ENCODE results near the gene SAMD1. TPM values are rescaled to one million over a fixed set of nuclear protein-coding genes. Genes with fewer than 3 reads are reported as not detected.

SAMD1 gene
- total and polyA plus RNA-seq, 2 of the 13 experiments (the other 11 are each of a cell fraction or from before 2014, with no cell fraction given) = 17.5 to 45.0 TPM

DNA sequence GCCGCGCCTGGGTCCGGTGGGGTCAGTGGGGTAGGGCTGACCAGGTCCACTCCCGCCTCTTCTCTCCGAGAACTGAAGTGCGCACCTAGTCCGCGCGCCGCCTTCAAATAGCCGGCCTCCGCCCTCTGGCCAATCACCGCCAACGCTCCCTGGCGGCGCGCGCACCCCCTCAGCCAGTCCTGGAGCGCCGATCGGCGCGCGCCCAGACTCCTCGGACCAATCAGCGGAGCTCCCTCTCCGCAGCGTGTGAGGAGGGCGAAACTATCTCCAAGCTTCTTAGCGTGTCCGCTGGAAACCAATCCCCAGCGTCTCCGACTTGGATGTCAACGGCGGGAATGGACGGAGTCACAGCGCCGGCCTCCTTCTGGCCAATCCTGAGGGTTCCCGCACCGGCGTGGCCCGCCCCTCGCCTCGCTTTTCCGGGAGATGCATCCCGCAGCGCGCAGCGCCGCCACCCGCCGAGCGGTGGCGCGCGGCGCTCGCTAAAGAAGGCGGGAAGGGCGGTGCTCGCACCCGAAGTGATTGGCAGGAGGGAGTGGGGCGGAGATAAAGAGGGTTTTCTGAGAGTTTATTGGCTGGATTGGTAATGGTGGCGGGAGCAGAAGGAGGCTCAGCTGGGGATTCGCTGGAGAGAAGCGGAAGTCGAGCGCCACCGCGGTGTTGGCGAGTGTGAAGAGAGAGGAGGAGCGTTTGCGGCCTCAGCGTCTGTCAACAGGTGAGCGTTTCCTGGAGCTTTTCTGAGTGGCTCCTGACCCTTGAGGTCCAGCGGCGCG is 46.1 kb upstream of the SAMD1 start, which contains the start of gene ASF1B (continued):
- TF ChIP-seq, protein P1, sequence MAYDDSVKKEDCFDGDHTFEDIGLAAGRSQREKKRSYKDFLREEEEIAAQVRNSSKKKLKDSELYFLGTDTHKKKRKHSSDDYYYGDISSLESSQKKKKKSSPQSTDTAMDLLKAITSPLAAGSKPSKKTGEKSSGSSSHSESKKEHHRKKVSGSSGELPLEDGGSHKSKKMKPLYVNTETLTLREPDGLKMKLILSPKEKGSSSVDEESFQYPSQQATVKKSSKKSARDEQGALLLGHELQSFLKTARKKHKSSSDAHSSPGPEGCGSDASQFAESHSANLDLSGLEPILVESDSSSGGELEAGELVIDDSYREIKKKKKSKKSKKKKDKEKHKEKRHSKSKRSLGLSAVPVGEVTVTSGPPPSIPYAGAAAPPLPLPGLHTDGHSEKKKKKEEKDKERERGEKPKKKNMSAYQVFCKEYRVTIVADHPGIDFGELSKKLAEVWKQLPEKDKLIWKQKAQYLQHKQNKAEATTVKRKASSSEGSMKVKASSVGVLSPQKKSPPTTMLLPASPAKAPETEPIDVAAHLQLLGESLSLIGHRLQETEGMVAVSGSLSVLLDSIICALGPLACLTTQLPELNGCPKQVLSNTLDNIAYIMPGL (CRISPR knock-in tag; IDR thresholded peaks at IDR 0.05; ENCODE audit: borderline replicate concordance in 1 of 2, low read depth in 1 of 2) = peak; percentile 65 to 83; a peak in 2 of 4 replicates
- TF ChIP-seq, protein P2, sequence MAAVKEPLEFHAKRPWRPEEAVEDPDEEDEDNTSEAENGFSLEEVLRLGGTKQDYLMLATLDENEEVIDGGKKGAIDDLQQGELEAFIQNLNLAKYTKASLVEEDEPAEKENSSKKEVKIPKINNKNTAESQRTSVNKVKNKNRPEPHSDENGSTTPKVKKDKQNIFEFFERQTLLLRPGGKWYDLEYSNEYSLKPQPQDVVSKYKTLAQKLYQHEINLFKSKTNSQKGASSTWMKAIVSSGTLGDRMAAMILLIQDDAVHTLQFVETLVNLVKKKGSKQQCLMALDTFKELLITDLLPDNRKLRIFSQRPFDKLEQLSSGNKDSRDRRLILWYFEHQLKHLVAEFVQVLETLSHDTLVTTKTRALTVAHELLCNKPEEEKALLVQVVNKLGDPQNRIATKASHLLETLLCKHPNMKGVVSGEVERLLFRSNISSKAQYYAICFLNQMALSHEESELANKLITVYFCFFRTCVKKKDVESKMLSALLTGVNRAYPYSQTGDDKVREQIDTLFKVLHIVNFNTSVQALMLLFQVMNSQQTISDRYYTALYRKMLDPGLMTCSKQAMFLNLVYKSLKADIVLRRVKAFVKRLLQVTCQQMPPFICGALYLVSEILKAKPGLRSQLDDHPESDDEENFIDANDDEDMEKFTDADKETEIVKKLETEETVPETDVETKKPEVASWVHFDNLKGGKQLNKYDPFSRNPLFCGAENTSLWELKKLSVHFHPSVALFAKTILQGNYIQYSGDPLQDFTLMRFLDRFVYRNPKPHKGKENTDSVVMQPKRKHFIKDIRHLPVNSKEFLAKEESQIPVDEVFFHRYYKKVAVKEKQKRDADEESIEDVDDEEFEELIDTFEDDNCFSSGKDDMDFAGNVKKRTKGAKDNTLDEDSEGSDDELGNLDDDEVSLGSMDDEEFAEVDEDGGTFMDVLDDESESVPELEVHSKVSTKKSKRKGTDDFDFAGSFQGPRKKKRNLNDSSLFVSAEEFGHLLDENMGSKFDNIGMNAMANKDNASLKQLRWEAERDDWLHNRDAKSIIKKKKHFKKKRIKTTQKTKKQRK (IDR thresholded peaks at IDR 0.05; ENCODE audit: low read length) = no peak
- no peak for TF ChIP-seq ZNF33B (CRISPR knock-in tag; IDR thresholded peaks at IDR 0.05)
- TF ChIP-seq, protein P3, sequence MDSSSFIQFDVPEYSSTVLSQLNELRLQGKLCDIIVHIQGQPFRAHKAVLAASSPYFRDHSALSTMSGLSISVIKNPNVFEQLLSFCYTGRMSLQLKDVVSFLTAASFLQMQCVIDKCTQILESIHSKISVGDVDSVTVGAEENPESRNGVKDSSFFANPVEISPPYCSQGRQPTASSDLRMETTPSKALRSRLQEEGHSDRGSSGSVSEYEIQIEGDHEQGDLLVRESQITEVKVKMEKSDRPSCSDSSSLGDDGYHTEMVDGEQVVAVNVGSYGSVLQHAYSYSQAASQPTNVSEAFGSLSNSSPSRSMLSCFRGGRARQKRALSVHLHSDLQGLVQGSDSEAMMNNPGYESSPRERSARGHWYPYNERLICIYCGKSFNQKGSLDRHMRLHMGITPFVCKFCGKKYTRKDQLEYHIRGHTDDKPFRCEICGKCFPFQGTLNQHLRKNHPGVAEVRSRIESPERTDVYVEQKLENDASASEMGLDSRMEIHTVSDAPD (CRISPR knock-in tag; IDR thresholded peaks at IDR 0.05) = peak; percentile 71; the same call in 1 of the 2 replicates
- 0 out of 4 replicates have a peak, but pooled peaks of 1 of the 2 experiments have one; percentile 20 for TF ChIP-seq EP300 (IDR thresholded peaks at IDR 0.05; ENCODE audit: low read depth in 2 of 2, low read length in 2 of 2)
- TF ChIP-seq EP300 (CRISPR knock-in tag; IDR thresholded peaks at IDR 0.05; ENCODE audit: borderline replicate concordance) = no peak
- TF ChIP-seq AKAP8 (CRISPR knock-in tag; IDR thresholded peaks at IDR 0.05) = 0 out of 2 replicates have a peak, but pooled peaks have one; percentile 44
- TF ChIP-seq MEIS2 (CRISPR knock-in tag; IDR thresholded peaks at IDR 0.05) = peak; percentile 66; the same call in 1 of the 2 replicates
- TF ChIP-seq, protein P4, sequence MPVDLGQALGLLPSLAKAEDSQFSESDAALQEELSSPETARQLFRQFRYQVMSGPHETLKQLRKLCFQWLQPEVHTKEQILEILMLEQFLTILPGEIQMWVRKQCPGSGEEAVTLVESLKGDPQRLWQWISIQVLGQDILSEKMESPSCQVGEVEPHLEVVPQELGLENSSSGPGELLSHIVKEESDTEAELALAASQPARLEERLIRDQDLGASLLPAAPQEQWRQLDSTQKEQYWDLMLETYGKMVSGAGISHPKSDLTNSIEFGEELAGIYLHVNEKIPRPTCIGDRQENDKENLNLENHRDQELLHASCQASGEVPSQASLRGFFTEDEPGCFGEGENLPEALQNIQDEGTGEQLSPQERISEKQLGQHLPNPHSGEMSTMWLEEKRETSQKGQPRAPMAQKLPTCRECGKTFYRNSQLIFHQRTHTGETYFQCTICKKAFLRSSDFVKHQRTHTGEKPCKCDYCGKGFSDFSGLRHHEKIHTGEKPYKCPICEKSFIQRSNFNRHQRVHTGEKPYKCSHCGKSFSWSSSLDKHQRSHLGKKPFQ (CRISPR knock-in tag; IDR thresholded peaks at IDR 0.05; ENCODE audit: insufficient replicate concordance) = peak; percentile 44
- no peak for TF ChIP-seq ZNF552 (CRISPR knock-in tag; IDR thresholded peaks at IDR 0.05; ENCODE audit: borderline replicate concordance)
- TF ChIP-seq, protein P5, sequence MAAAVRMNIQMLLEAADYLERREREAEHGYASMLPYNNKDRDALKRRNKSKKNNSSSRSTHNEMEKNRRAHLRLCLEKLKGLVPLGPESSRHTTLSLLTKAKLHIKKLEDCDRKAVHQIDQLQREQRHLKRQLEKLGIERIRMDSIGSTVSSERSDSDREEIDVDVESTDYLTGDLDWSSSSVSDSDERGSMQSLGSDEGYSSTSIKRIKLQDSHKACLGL (CRISPR knock-in tag; IDR thresholded peaks at IDR 0.05) = peak; percentile 78; the same call in 1 of the 2 replicates
- TF ChIP-seq ZNF263 (CRISPR knock-in tag; IDR thresholded peaks at IDR 0.05) = no peak
- TF ChIP-seq, protein P6, sequence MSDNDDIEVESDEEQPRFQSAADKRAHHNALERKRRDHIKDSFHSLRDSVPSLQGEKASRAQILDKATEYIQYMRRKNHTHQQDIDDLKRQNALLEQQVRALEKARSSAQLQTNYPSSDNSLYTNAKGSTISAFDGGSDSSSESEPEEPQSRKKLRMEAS (IDR thresholded peaks at IDR 0.05) = peak; percentile 83
- TF ChIP-seq SALL1 (CRISPR knock-in tag; IDR thresholded peaks at IDR 0.05) = peak; percentile 11
- TF ChIP-seq, protein P7, sequence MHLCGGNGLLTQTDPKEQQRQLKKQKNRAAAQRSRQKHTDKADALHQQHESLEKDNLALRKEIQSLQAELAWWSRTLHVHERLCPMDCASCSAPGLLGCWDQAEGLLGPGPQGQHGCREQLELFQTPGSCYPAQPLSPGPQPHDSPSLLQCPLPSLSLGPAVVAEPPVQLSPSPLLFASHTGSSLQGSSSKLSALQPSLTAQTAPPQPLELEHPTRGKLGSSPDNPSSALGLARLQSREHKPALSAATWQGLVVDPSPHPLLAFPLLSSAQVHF (CRISPR knock-in tag; IDR thresholded peaks at IDR 0.05) = peak; percentile 93; the same call in 1 of the 2 replicates
